GM18505 (cell line): Measurements from ENCODE around the gene BCAR1.
"Not testable (repeated sequence)": the region's sequence is repeated elsewhere in the genome, so short reads cannot be mapped to it uniquely, and the experiment has no call there.

Experiments
- ATAC-seq: cut with Tn5 transposase; IDR thresholded peaks from one replicate; pipeline ENCODE4 v1.9.1; 2021; ENCODE audit not compliant: unreplicated experiment
- POLR2A ChIP-seq: IDR thresholded peaks from 4 replicates; pipeline ENCODE4 v1.6.1; 2011; ENCODE audit warnings: borderline replicate concordance; ENCODE audit not compliant: insufficient read depth, insufficient read length; ENCODE audit errors: extremely low read depth

Gene BCAR1

DNA sequence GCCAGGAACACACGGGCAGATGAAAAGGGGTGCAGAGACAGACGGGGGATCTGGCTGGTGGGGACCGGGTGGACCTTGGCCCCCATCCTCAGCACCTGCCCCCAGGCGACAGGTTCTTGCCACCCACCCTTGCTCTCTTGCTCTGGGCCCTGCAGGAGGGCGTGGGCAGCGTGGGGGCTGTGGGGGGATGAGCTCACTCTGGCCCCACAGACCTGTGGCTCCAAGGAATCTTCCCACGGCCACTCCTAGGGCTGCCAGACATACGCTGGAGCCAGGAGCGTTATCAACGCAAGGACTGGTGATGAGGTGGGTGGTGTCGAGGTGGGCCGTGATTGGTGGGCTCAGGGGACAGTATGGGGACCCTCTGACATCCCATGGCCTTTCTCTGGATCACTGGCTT lies 26.3 kb downstream of the BCAR1 start:
- no peak for ATAC-seq
- no peak for TF ChIP-seq POLR2A

DNA sequence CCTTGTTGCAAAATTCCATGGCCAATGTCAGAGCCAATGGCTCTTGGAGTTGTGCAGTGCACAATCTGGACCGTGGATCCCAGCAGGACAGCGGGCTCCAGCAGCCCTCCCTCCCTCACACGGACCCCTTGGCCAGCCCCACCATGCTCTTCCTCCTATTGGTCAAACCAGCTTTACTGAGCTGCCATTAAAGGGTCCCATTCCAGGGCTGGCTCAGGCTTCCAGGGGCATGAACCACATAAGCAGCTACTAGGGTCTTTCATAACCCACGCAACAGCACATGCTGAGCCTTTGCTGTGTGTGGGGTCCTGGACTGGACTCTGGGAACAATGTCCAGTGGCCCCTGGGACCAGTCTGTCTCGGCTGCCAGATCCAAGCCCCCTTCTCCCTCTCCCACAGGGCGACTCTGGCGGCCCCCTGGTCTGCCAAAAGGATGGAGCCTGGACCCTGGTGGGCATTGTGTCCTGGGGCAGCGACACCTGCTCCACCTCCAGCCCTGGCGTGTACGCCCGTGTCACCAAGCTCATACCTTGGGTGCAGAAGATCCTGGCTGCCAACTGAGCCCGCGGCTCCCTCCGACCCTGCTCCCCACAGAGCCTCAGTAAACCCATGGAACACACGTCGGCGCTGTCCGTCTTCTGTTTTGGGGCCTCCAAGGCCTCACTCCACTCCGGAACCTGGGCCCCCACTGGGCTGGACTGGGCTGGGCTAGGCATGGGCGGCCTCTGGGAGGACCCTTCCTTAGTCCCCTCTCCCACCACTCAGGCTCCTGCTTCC lies 26.9 kb downstream of the BCAR1 start:
- ATAC-seq = no peak
- no peak for TF ChIP-seq POLR2A

DNA sequence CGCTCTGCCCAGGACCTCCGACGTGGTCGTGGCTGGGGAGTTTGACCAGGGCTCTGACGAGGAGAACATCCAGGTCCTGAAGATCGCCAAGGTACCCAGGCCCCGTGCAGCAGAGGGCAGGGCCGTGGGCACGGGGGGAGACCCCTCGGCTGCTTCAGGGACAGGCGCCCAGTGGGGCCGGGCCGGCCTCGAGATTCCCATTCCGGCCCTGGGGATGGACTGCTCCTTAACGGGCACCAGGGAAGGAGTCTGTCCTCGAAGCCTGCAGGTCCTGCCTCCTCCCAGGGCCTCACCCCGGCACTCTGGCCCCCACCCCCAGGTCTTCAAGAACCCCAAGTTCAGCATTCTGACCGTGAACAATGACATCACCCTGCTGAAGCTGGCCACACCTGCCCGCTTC lies 28.3 kb downstream of the BCAR1 start:
- ATAC-seq = not testable (repeated sequence)

DNA sequence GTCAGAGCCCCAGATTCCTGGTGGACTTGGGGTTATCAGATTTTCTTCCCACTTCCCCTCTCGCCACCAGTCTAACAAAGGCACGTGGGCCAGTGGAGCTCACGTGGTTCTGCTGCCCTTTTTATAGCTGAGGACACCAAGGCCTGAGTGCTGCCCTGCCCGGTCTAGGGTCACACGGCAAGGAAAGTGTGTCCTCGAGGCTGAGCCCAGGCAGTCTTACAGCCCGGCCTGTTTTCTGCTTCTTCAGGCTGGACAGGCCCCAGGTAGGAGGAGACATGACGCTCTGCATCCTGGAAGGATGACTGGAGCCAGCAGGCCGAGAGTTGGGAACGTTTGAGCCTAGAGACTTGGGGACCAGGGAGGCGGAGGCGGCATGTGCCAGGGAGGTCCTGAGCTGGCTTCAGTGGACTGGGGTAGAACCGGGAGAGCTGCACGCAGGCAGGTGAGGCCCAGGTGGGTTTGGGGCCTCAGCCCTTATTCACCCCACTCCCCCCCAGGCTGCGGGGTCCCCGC lies 29.1 kb downstream of the BCAR1 start:
- no peak for ATAC-seq
- TF ChIP-seq POLR2A = no peak

DNA sequence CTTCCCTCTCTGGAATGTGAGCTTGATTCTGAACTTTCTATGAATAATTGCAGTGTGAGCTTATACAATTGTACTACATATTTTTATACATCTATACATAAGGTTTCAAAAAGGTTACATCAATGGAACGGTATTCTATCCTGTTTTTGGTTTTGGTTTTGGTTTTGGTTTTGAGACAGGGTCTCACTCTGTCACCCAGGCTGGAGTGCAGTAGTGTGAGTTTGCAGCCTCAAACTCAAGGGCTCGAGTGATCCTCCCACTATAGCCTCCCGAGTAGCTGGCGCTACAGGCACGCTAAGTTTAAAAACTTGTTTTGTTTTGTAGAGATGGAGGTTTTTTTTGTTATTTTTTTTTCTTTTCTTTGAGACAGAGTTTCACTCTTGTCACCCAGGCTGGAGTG lies 31.6 kb downstream of the BCAR1 start:
- no peak for TF ChIP-seq POLR2A
- no peak for ATAC-seq

DNA sequence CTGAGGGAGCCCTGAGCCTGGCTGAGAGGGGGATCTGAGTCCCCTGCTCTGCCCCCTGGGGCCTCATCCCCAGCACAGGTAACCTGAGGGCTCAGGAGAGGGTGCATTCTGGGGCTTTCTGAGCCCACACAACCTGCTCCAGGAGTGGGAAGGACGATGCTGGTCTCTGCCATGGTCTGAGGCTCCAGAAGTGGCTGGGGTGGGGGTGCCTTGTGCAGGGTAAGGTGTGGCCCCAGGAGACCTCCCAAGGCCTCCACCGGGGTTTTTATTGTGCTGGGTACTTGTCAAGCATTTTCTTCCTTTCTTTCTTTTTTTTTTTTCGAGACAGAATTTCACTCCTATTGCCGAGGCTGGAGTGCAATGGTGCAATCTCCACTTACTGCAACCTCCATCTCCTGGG lies 32.3 kb downstream of the BCAR1 start:
- no peak for ATAC-seq
- TF ChIP-seq POLR2A = no peak

DNA sequence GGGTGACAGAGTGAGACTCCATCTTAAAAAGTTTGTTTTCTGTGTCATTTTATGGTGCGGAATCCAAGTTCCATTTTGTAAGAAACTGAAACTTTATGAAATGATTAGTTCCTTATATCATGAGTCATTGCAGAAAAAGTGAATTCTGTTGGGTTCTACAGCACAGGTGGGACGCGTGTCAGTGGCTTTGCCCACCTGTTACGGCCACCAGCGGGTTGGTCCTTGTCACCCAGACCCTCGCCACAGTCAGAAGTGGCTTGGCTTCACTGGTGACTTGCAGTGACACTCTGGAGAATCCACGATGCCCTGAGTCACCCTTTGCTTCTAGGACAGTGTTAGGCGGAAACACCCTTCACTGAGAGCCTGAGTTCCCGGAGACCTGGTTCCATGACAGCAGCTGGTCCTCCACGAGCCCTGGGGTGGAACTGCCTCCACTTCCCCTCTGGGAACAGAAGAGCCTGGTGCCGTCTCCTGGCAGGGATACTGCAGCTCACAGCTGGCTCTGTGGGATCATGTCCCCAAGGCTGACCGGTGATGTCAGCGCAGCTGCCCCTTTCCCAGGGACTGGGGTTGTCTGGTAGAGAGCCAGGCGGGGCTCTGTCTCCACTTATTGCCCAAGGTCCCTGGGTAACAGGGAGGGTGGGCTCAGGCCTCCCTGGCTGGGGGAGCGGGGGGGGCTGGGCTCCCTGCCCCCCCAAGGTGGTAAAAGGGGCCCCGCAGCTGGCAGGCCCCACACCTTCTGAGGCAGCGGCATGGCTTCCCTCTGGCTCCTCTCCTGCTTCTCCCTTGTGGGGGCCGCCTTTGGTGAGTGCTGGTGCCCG lies 33.0 kb downstream of the BCAR1 start, which contains the start of gene CTRB1:
Gene CTRB1, plus strand, starts transcription at position 733 of the 821 bp plus-strand sequence. Its CDS starts 20 bp downstream, at position 753.
- ATAC-seq = peak; percentile 69
- no peak for TF ChIP-seq POLR2A

DNA sequence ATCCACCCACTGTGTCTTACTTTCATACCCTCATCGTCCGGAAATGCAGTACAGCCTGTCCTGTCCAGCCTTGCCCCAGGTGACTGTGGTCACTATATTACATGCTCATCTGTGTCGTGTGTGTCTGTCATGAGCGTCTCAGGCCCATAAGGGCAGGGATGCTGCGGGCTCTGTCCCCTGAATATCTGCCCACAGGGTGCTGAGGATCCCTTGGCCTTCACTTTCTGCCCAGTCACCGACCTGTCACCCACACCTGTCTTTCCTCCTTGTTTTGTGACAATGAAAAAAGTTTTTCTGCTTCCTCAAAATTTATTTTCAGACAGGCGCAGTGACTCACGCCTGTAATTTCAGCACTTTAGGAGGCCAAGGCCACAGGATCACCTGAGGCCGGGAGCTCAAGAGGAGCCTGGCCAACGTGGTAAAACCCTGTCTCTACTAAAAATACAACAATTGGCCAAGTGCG lies 34.0 kb downstream of the BCAR1 start:
- TF ChIP-seq POLR2A = no peak
- no peak for ATAC-seq

DNA sequence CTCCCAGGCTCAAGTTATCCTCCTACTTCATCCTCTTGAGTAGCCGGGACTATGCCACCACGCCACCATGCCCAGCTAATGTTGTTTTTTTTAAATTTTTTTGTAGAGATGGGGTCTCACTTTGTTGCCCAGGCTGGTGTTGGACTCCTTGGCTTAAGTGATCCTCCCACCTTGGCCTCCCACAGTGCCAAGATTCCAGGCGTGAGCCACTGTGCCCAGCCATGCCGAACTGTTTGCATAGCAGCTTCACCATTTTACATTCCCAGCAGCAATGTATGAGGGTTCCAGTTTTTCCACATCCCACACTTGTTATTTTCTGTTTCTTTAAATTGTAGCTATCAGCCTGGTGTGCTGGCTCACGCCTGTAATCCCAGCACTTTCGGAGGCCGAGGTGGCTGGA lies 34.8 kb downstream of the BCAR1 start:
- no peak for TF ChIP-seq POLR2A
- ATAC-seq = no peak

DNA sequence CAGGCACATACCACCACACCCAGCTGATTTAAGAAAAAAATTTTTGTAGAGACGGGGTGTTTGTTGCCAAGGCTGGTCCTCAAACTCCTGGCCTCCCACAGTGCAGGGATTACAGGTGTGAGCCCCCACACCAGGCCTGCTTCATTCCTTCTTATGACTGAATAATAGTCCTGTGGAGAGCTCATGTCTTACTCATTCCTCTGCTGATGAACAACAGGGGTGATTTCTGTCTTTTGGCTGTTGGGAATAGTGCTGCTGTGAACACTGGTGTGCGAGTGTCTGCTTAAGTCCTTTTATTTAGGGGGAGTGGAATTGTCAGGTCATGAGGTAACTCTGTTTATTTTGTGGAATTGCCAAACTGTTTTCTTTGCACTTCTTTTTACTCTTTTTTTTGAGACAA lies 35.3 kb downstream of the BCAR1 start:
- no peak for TF ChIP-seq POLR2A
- no peak for ATAC-seq

DNA sequence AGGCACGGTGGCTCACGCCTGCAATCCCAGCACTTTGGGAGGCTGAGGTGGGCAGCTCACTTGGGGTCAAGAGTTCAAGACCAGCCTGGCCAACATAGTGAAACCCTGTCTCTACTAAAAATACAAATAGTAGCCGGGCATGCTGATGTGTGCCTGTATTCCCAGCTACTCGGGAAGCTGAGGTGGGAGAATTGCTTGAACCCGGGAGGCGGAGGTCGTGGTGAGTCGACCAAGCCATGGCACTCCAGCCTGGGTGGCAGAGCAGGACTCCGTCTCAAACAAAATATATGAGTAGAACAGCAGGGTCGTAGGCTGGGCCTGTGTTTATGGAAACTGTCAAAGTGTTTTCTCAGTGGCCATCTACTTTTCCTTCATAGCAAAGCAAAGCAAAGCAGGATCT lies 40.1 kb downstream of the BCAR1 start:
- not testable (repeated sequence) for ATAC-seq

DNA sequence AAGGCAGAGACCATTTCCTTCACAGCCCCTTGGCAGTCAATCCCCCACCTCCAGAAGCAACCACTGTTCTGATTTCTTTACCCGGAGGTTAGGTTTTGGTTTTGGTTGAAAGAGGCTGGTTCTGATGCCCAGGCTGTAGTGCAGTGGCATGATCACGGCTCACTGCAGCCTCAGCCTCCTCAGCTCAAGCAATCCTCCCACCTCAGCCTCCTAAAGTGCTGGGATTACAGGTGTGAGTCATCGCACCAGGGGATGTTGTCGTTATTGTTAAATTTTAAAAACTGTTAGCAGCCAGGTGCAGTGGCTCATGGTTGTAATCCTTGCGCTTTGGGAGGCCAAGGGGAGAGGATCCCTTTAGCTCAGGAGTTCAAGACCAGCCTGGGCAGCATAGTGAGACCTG lies 41.5 kb downstream of the BCAR1 start:
- no peak for ATAC-seq
- TF ChIP-seq POLR2A = no peak

DNA sequence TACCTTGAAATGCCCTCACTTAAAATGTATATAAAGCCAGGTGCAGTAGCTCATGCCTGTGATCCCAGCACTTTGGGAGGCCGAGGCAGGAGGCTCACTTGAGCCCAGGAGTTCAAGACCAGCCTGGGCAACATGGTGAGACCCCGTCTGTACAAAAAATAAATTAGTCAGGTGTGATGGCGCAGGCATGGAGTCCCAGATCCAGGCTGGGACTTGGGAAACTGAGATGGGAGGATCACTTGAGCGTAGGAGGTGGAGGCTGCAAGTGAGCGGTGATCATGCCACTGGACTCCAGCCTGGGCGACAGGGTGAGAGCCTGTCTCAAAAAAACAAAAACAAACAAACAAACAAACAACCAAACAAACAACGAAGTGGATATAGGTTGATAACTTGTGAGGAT lies 41.9 kb downstream of the BCAR1 start:
- ATAC-seq = not testable (repeated sequence)

DNA sequence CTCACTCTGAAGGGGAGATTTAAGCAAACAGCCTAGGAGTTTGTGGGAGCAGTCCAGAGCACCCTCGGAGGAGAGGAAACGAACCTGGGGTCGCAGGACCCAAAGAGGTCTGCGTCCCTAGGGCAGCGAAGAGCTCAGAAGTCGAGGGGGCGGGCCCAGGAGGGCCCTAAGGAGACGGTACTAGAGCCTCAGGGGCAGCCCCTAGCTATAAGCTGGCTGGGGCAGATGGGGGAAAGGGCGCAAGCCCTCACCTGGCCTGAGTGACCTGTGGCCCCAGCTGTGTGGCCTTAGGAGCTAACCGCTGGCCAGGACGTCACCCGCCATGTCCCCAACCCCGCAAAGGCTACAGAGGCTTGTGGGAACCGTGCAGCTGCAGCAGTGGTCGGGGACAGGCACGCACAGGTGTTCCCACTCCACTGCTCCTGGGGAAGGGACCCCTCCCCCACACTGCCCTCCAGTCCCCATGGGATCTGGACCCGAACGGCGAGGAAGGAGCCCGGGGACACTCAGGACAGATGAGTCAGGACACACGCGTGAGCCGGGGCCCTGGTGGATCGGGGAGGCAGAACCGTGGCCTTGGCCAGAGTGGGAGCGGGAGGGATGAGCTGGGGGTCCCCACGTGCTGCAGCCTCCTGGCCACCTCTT lies 42.4 kb downstream of the BCAR1 start:
- no peak for ATAC-seq
- no peak for TF ChIP-seq POLR2A
